GM12865 (cell line): ENCODE data around the gene EPHB1.

Experiments
- DNase-seq: peaks from one replicate; pipeline ENCODE4 v3.0.0; 2010; ENCODE audit warnings: low read depth
- H3K4me3 ChIP-seq: 2 replicates; pipeline ENCODE4 v1.5.1; 2011; ENCODE audit warnings: mild to moderate bottlenecking, low read depth, low read length, control low read depth
- TF ChIP-seq, protein P1 (sequence below): IDR thresholded peaks from 2 replicates; pipeline ENCODE4 v1.5.1; 2011; ENCODE audit warnings: low read length, control low read depth, low read depth, inconsistent platforms; ENCODE audit not compliant: insufficient read depth; ENCODE audit errors: missing control alignments

Gene EPHB1

DNA sequence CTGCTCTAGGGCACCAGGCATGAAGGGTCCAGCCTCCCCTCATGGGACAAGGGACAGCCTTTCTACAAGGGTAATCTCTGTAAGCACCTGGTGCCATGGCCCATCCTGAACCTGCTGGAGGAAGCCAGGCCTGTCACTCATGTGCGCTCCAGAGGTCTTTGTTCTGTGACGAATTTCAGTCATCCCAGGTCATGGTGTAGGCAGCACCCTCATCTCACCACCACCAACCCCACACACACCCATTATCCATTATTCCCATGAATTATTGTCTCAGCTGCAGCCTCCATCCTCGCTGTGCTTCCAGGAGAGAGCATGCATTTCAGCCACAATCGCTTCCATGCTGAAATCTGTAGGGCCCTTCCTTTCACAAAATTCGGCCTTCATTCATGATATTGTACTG is 419.3 kb downstream of the EPHB1 start:
- no peak for DNase-seq
- TF ChIP-seq, protein P1, sequence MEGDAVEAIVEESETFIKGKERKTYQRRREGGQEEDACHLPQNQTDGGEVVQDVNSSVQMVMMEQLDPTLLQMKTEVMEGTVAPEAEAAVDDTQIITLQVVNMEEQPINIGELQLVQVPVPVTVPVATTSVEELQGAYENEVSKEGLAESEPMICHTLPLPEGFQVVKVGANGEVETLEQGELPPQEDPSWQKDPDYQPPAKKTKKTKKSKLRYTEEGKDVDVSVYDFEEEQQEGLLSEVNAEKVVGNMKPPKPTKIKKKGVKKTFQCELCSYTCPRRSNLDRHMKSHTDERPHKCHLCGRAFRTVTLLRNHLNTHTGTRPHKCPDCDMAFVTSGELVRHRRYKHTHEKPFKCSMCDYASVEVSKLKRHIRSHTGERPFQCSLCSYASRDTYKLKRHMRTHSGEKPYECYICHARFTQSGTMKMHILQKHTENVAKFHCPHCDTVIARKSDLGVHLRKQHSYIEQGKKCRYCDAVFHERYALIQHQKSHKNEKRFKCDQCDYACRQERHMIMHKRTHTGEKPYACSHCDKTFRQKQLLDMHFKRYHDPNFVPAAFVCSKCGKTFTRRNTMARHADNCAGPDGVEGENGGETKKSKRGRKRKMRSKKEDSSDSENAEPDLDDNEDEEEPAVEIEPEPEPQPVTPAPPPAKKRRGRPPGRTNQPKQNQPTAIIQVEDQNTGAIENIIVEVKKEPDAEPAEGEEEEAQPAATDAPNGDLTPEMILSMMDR, result no peak
- no peak overlapping the region for H3K4me3 ChIP-seq

DNA sequence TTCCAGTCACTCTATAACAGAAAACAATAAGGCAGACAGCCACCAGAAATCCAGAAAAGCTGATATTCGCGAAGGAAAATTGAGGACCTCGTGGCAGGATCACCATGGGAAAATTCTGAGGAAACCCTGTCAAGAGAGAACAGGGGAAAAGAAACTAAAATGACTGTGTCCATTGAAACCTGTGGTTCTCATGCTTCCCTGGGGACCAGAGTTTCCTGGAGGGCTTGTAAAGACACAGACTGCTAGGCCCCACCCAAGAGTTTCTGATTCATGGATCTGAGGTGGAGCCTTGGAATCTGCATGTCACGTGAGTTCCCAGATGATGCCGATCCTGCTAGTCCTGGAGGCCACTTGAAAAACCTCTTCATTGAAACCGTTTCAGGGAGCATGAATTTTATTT is 420.5 kb downstream of the EPHB1 start:
- no peak for DNase-seq
- H3K4me3 ChIP-seq, result no peak overlapping the region
- TF ChIP-seq, protein P1, result no peak

DNA sequence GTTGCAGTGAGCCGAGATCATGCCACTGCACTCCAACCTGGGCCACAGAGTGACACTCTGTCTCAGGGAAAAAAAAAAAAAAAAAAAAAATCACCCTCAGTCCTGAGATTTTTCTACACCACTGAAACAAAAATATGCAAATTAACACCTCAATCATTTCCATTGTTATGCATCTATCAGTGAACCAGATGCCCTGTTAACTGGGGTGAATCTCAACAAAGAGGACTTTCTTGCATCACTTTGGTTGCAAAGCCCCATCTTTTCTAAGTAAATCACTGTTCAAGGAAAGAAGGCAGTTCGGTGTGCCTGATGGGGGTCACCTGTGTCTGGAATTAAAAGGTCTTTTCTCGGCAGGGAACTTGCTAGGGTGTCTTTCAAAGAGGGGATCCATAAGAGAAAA is 421.6 kb downstream of the EPHB1 start:
- no peak overlapping the region for H3K4me3 ChIP-seq
- DNase-seq, result peak; percentile 4
- TF ChIP-seq, protein P1, result no peak

DNA sequence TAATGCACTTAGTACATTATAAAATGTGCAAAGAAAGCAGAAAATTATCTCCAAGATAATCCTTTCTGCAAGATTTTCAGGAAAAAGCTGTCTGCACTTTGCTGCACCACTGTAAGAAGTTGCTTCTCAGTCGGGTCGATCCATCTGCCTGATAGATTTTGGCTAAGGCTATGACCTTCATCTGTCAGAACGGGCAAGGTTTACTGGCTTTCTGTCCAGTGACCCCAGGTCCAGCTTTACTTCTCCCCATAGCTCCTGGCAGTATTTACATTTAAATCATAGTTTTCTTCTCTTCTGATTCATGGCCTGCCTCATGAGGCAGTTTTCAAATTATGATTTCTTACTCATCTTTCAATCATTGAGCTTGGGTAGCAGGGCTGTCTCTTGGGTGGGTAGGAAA is 422.7 kb downstream of the EPHB1 start:
- TF ChIP-seq, protein P1, result no peak
- no peak overlapping the region for H3K4me3 ChIP-seq
- DNase-seq, result no peak

DNA sequence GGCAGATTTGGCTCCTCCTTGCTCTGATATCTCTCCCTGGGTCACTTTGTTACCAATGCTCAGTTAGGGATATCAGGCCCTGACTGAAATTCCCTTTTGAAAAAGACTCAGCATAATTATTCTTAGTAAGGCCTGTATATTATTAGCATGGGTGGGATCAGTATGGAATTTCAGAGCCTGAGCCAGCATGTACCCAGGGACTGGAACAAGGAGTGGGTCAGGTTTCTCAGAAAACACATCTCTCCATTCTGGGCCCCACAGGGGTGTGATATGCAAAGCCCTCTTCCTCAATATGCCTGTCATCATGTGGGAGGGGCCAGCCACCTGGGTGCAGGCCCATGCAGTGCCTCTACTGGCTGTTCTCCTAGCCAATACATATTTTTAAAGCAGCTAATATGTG is 423.2 kb downstream of the EPHB1 start:
- no peak overlapping the region for H3K4me3 ChIP-seq
- no peak for DNase-seq
- TF ChIP-seq, protein P1, result no peak

DNA sequence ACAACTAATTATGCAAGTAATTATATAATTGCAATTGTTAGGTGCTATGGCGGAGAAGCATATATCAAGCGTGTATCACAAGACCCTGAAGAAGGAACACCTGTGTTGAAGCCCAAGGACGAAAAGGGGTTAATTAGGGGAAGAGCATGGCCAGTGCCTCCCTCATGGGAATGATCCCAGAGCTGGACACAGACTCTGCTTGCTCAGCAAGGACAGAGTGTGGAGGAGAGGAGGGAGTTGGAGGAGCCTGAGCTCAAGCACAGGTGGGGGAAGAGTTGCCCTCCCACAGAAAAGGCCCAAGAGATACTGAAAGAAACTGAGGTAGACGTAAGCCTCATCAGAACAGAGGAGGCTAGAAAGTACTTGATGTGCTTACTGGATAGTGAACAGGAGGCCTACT is 423.7 kb downstream of the EPHB1 start:
- TF ChIP-seq, protein P1, result no peak
- no peak overlapping the region for H3K4me3 ChIP-seq
- DNase-seq, result no peak

DNA sequence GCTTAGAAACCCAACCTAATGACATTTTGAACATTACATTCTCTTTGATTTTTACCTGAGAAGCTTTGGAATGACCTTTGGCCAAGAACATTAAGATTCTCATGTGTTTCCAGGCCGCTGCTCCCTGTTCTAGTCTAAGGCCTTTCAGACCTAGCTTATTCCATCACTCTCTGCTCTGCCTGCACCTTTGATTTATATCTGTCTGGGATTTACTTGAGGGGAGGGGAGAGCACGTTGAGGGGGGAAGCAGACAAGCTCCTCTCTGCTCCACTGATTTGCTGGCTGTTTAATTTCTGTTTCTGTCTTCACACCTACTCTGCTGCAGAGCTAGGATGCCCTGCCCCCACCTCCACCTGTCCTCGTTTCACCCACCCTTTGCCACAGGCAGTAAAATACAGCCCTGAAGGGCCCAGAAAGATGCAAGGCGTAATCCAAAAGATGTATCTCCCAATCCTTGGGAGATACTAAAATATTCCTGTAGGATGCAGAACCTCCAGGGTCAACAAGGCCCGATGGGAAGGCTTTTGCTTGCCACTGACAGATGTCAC is 429.8 kb downstream of the EPHB1 start:
- no peak for DNase-seq
- no peak overlapping the region for H3K4me3 ChIP-seq
- TF ChIP-seq, protein P1, result no peak
